GM12878 (cell line): ENCODE measurements around the gene BTBD10. TPM values are rescaled to one million over a fixed set of nuclear protein-coding genes. Genes with fewer than 3 reads are reported as not detected.

Source experiments
- ATAC-seq: fragments of 200-7000 bp; cut with Tn5 transposase; 3 replicates; pipeline ENCODE4 v1.9.1; 2020; ENCODE audit warnings: mild to moderate bottlenecking, moderate library complexity
- BruUV-seq: library from RNA; stranded (reverse); fragments of 400-500 nt; replicated peaks from 2 replicates; lab custom pipeline; 2021; lab: Mats Ljungman, UMichigan
- CTCF ChIA-PET: fragments of 300-600 bp; sonication (Branson Sonifier 250); formaldehyde crosslinking; extraction: SDS; loops from one replicate; lab custom pipeline; 2021; ENCODE audit warnings: inconsistent platforms; lab: Yijun Ruan, JAX
- POLR2A ChIA-PET: fragments of 350-600 bp; formaldehyde crosslinking; extraction: SDS; loops from one replicate; lab custom pipeline; 2021; ENCODE audit warnings: inconsistent platforms; lab: Charles Lee
- RAD21 ChIA-PET: fragments of 300-600 bp; sonication (Branson Sonifier 250); formaldehyde crosslinking; loops from one replicate; lab custom pipeline; 2023; ENCODE audit warnings: antibody characterized with exemption; ENCODE audit not compliant: unreplicated experiment; lab: Charles Lee
- SMC1A ChIA-PET: fragments of 300-600 bp; sonication (Branson Sonifier 250); formaldehyde crosslinking; loops from one replicate; lab custom pipeline; 2023; ENCODE audit not compliant: unreplicated experiment, uncharacterized antibody; lab: Charles Lee
- DNase-seq: peaks from one replicate; pipeline ENCODE4 v3.0.0-alpha.2; 2011; ENCODE audit warnings: low read depth, low spot score
- FAIRE-seq: peaks from 3 replicates; lab custom pipeline; 2011; peaks lifted over from hg19 to GRCh38; lab: Jason Lieb, UNC
- H2AFZ ChIP-seq: 2 replicates; pipeline ENCODE4 v1.6.0; 2011; ENCODE audit warnings: low read depth, low read length, control low read depth; ENCODE audit not compliant: control insufficient read depth
- H3K27ac ChIP-seq: 2 replicates; pipeline ENCODE4 v1.5.1; 2011; ENCODE audit warnings: control low read depth; ENCODE audit not compliant: control insufficient read depth, insufficient read depth
- H3K27me3 ChIP-seq, 2 experiments: replicated peaks in 1 of 2; 2 replicates each; pipeline versions ENCODE4 v1.6.0 to v1.6.1; 2011; ENCODE audit warnings: low read length in 1 of 2; ENCODE audit not compliant: control insufficient read depth in 2 of 2, insufficient read depth in 2 of 2
- H3K36me3 ChIP-seq, 2 experiments: 2 replicates each; pipeline ENCODE4 v1.5.1; 2011; ENCODE audit warnings: low read length in 1 of 2; ENCODE audit not compliant: control insufficient read depth in 2 of 2, insufficient read depth in 2 of 2
- H3K4me1 ChIP-seq: 2 replicates; pipeline ENCODE4 v1.6.1; 2011; ENCODE audit warnings: mild to moderate bottlenecking, low read length, moderate library complexity, mixed read lengths; ENCODE audit not compliant: control insufficient read depth, insufficient read depth
- H3K4me2 ChIP-seq: 2 replicates; pipeline ENCODE4 v1.6.0; 2011; ENCODE audit warnings: control low read depth; ENCODE audit not compliant: control insufficient read depth, insufficient read depth
- H3K4me3 ChIP-seq: fragments of 200-600 bp; sonication (generic); 2 replicates; pipeline ENCODE4 v1.5.1; 2016
- H3K79me2 ChIP-seq: 2 replicates; pipeline ENCODE4 v1.6.0; 2011; ENCODE audit warnings: low read length; ENCODE audit not compliant: control insufficient read depth, insufficient read depth
- H3K9ac ChIP-seq: 2 replicates; pipeline ENCODE4 v1.8.0; 2011; ENCODE audit warnings: low read length, control low read depth, mixed read lengths; ENCODE audit not compliant: control insufficient read depth, insufficient read depth
- H3K9me3 ChIP-seq: replicated peaks from 3 replicates; pipeline ENCODE4 v1.5.1; 2011; ENCODE audit warnings: mild to moderate bottlenecking, low read length; ENCODE audit not compliant: control insufficient read depth, insufficient read depth
- H4K20me1 ChIP-seq: 2 replicates; pipeline ENCODE4 v1.6.0; 2011; ENCODE audit not compliant: control insufficient read depth, insufficient read depth
- MXI1 ChIP-seq: fragments of 150-350 bp; IDR thresholded peaks from 2 replicates; pipeline ENCODE4 v1.6.1; 2011; ENCODE audit warnings: low read depth, mild to moderate bottlenecking, inconsistent platforms, low read length, improper control_type of control experiment
- MYC ChIP-seq: IDR thresholded peaks from 2 replicates; pipeline ENCODE4 v1.6.1; 2011; ENCODE audit warnings: mild to moderate bottlenecking, low read length, moderate library complexity, inconsistent platforms; ENCODE audit not compliant: insufficient read depth, insufficient replicate concordance, insufficient read length, severe bottlenecking
- POLR2AphosphoS2 ChIP-seq: IDR thresholded peaks from 2 replicates; pipeline ENCODE4 v1.6.1; 2011; ENCODE audit warnings: low read depth, mild to moderate bottlenecking, low read length, improper control_type of control experiment, moderate library complexity
- RELA ChIP-seq: fragments of 450-650 bp; IDR thresholded peaks from 2 replicates; pipeline ENCODE4 v1.8.0; 2014; ENCODE audit warnings: borderline replicate concordance; ENCODE audit not compliant: partially characterized antibody
- ZNF622 ChIP-seq: fragments of 450-650 bp; IDR thresholded peaks from 2 replicates; pipeline ENCODE4 v1.6.1; 2017; ENCODE audit warnings: mild to moderate bottlenecking, inconsistent platforms
- WGBS: methylation state at CpG from one replicate; pipeline ENCODE4 v1.1.6; 2016; ENCODE audit warnings: low lambda C conversion rate; ENCODE audit not compliant: insufficient replicate concordance, insufficient coverage; ENCODE audit errors: missing lambda C conversion rate; 5-methylcytosine and 5-hydroxymethylcytosine counted together
- in situ Hi-C: fragments of 300-500 bp; cut with MboI; formaldehyde crosslinking; loops from 9 replicates; pipeline ENCODE4 v1.14.3; 2018; ENCODE audit warnings: mixed read lengths
- intact Hi-C: fragments of 100-400 bp; cut with micrococcal nuclease; formaldehyde crosslinking; loops from one replicate; pipeline ENCODE4 v1.14.2; 2022; ENCODE audit not compliant: unreplicated experiment
- polyA plus RNA-seq, 11 experiments: library from polyadenylated mRNA; depleted of rRNA in 4 of 11; unstranded in 6 of 11; stranded (reverse) in 5 of 11; fragments of >200 nt; fragmentation: Nextera tagmentation in 4 of 11; fragmentation: Illumina TruSeq in 1 of 11; extraction: Ambion mirVana in 4 of 11; extraction: Trizol in 1 of 11; gene quantifications; 1 replicate in 1 of 11; 2 replicates in 10 of 11; pipeline versions ENCODE4 v1.2.1 to v1.2.3, GENCODE V29; 2011 to 2016; ENCODE audit warnings: inconsistent platforms in 2 of 11, missing spikeins in 2 of 11, low read depth in 1 of 11
- total RNA-seq, 4 experiments: library from RNA; depleted of rRNA in 3 of 4; stranded (reverse); fragments of >200 nt in 3 of 4; fragmentation: Illumina TruSeq in 1 of 4; extraction: Trizol in 1 of 4; gene quantifications; 2 replicates each; pipeline versions ENCODE4 v1.2.1 to v1.2.3, GENCODE V29; 2013 to 2021
- TF ChIP-seq, protein P1 (sequence below): fragments of 450-650 bp; IDR thresholded peaks from 2 replicates; pipeline ENCODE4 v1.6.1; 2017; ENCODE audit warnings: mild to moderate bottlenecking, moderate library complexity

BTBD10 gene
- total and polyA plus RNA-seq, 10 of the 15 experiments (the other 5 are each of a cell fraction or from before 2014, with no cell fraction given), result 20.8 to 38.8 (median 26.9) TPM

DNA sequence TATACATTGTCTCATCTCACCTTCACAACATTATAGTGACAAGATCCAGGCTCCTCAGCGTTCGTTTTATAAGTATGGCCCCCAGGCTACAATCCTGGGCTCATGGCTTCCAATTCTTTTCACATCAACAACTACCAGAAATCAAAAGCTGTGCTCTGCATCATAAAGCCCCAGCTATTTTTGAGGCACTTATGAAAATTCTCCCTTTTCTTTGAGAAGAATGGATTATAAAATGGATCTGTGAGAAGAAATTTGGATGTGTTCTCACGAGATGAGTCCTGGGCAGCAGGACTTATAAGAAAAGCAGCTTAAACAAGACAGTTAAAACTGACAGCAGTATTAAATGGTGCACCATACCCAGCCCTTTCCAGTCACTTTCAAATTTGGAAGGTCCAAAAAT, 80.3 kb downstream of the BTBD10 start:
- WGBS, result 96% methylated on average over 3 of the region's 3 CpGs
- CTCF ChIA-PET, result interaction anchor here (0.7 to 5.1 kb wide), 12 partner anchors 11 to 419 kb away, joined by 3 to 62 read pairs (median 4); partner anchors contain the start of gene BTBD10

More for the DNA sequence above, 80.3 kb downstream of the BTBD10 start:
- in situ Hi-C loops (no loop called here), intact Hi-C loops (no loop called here)
- H4K20me1 ChIP-seq, result no peaks in the 10 kb centered on the region
- TF ChIP-seq RELA, result no peak
- no peak for TF ChIP-seq MYC
- no peak for TF ChIP-seq ZNF622
- TF ChIP-seq, protein P1, sequence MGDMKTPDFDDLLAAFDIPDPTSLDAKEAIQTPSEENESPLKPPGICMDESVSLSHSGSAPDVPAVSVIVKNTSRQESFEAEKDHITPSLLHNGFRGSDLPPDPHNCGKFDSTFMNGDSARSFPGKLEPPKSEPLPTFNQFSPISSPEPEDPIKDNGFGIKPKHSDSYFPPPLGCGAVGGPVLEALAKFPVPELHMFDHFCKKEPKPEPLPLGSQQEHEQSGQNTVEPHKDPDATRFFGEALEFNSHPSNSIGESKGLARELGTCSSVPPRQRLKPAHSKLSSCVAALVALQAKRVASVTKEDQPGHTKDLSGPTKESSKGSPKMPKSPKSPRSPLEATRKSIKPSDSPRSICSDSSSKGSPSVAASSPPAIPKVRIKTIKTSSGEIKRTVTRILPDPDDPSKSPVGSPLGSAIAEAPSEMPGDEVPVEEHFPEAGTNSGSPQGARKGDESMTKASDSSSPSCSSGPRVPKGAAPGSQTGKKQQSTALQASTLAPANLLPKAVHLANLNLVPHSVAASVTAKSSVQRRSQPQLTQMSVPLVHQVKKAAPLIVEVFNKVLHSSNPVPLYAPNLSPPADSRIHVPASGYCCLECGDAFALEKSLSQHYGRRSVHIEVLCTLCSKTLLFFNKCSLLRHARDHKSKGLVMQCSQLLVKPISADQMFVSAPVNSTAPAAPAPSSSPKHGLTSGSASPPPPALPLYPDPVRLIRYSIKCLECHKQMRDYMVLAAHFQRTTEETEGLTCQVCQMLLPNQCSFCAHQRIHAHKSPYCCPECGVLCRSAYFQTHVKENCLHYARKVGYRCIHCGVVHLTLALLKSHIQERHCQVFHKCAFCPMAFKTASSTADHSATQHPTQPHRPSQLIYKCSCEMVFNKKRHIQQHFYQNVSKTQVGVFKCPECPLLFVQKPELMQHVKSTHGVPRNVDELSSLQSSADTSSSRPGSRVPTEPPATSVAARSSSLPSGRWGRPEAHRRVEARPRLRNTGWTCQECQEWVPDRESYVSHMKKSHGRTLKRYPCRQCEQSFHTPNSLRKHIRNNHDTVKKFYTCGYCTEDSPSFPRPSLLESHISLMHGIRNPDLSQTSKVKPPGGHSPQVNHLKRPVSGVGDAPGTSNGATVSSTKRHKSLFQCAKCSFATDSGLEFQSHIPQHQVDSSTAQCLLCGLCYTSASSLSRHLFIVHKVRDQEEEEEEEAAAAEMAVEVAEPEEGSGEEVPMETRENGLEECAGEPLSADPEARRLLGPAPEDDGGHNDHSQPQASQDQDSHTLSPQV, result no peak
- no peak for TF ChIP-seq POLR2AphosphoS2
- no peak for TF ChIP-seq MXI1
- FAIRE-seq (no peak), DNase-seq (no peak), ATAC-seq (no peak)
- H3K27me3 ChIP-seq, result no peaks in the 10 kb centered on the region
- POLR2A ChIA-PET, result interaction anchor here (1.2 kb wide), 1 partner anchor 80 kb away, joined by 3 read pairs; the partner anchor contains the start of gene BTBD10
- H3K36me3 ChIP-seq, result peaks cover 1 to 26% of the 10 kb centered on the region in 2 experiments
- BruUV-seq, result no TSS peak
- no peak overlapping the region for H3K27ac ChIP-seq
- H3K4me2 ChIP-seq, result no peak overlapping the region
- H3K79me2 ChIP-seq, result no peaks in the 10 kb centered on the region
- SMC1A ChIA-PET, result interaction anchor here (0.8 to 2.3 kb wide), 9 partner anchors 13 to 173 kb away, joined by 3 to 8 read pairs (median 3); no protein-coding TSS in a partner anchor
- no peaks in the 10 kb centered on the region for H3K9me3 ChIP-seq
- RAD21 ChIA-PET, result interaction anchor here (3.2 kb wide), 1 partner anchor 132 kb away, joined by 15 read pairs; no protein-coding TSS in a partner anchor
- H3K4me3 ChIP-seq, result no peak overlapping the region
- no peaks in the 10 kb centered on the region for H3K4me1 ChIP-seq
- no peak overlapping the region for H2AFZ ChIP-seq
- no peak overlapping the region for H3K9ac ChIP-seq
